NCI-H1048 (cell line): ENCODE results near the gene TMEFF1.

ENCODE experiments used
- DNase-seq: peaks from one replicate; lab custom pipeline; 2025; lab: John Stamatoyannopoulos, UW

TMEFF1 gene

GRCh38 chr9:100619194-100619593, 146.2 kb downstream of the TMEFF1 start:
- no peak for DNase-seq

DNA sequence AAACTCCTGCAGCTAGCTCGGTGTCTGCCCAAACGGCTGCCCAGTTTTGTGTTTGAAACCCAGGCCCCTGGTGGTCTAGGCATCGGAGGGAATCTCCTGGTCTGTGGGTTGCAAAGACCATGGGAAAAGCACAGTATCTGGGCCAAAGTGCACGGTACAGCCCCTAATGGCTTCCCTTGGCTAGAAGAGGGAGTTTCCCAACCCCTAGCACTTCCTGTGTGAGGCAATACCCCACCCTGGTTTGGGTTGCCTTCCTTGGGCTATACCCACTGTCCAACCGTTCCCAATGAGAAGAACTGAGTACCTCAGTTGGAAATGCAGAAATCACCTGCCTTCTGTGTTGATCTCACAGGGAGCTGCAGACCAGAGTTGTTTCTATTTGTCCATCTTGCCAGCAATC, 146.7 kb downstream of the TMEFF1 start:
- DNase-seq = no peak

DNA sequence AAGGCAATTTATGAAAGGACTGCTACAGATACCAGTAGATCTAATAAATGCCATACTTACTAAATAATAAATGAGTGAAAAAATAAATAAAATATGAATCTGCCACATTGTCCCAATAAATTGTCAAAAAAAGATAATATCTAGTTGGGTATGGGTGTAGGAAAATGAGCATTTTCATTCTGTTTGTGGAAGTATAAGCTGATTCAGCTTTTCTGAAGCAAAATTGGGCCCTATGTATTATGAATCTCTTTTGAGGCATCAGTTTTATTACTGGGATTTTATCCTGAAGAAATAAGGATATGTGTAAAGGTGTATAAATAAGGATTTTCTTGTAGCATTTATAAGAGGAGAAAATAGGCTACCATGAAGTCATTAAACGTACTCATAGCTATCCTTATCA, 151.0 kb downstream of the TMEFF1 start:
- no peak for DNase-seq

- no peak for DNase-seq
Observed at GRCh38 chr9:100626949-100627348, 154.0 kb downstream of the TMEFF1 start.
